ENCODE results near the gene EEA1. TPM values are rescaled to one million over a fixed set of nuclear protein-coding genes. Genes with fewer than 3 reads are reported as not detected.

Gene EEA1
- total RNA-seq, 3 donors from 2014 or later = 34.2 to 35.8 (median 34.6) TPM

DNA sequence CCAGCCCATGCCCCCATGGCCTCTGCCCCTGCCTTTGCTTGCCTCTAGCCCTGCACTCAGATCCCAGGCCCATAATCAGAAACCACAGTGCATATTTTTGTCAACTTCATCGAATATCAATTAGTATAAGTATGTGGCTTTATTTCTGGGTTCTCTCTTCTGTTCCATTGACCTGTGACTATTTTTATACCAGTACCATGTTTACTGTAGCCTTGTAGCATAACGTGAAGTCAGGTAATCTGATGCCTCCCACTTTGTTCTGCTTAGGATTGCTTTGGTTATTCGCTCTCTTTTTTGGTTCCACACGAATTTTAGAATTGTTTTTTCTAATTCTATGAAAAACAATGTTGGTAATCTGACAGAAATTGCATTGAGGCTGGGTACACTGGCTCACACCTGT is 14.9 kb downstream of the EEA1 start:
- H3K4me3 ChIP-seq = no peak overlapping the region
- no peaks in the 10 kb centered on the region for H3K9me3 ChIP-seq
- ATAC-seq (no peak), DNase-seq (no peak)
- TF ChIP-seq, protein P1, sequence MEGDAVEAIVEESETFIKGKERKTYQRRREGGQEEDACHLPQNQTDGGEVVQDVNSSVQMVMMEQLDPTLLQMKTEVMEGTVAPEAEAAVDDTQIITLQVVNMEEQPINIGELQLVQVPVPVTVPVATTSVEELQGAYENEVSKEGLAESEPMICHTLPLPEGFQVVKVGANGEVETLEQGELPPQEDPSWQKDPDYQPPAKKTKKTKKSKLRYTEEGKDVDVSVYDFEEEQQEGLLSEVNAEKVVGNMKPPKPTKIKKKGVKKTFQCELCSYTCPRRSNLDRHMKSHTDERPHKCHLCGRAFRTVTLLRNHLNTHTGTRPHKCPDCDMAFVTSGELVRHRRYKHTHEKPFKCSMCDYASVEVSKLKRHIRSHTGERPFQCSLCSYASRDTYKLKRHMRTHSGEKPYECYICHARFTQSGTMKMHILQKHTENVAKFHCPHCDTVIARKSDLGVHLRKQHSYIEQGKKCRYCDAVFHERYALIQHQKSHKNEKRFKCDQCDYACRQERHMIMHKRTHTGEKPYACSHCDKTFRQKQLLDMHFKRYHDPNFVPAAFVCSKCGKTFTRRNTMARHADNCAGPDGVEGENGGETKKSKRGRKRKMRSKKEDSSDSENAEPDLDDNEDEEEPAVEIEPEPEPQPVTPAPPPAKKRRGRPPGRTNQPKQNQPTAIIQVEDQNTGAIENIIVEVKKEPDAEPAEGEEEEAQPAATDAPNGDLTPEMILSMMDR (IDR thresholded peaks at IDR 0.05) = no peak
- intact Hi-C loops (cut with DNase I, micrococcal nuclease) = no loop called here
- H3K36me3 ChIP-seq (ENCODE audit: low read depth) = no peaks in the 10 kb centered on the region
- H3K4me1 ChIP-seq (ENCODE audit: low read depth) = no peaks in the 10 kb centered on the region

DNA sequence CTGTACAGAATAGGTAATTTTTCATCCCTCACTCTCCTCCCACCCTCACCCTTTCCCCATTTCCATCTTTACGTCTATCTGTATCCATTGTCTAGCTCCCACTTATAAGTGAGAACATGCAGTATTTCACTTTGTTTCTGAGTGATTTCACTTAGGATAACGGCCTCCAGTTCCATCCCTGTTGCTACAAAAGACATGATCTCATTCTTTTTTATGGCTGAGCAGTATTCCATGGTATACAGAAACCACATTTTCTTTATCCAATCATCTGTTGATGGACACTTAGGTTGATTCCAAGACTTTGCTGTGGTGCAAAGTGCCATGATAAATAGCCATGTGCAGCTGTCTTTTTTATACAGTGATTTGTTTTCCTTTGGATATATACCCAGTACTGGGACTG is 16.4 kb downstream of the EEA1 start:
- Histone ChIP-seq H3K4me3 (no peak overlapping the region), H3K36me3 (ENCODE audit: low read depth) (no peaks in the 10 kb centered on the region), H3K4me1 (ENCODE audit: low read depth) (no peaks in the 10 kb centered on the region), H3K9me3 (no peaks in the 10 kb centered on the region)
- TF ChIP-seq, protein P1 (IDR thresholded peaks at IDR 0.05) = no peak
- DNase-seq (no peak), ATAC-seq (peak; percentile 21)
- intact Hi-C loops (cut with DNase I, micrococcal nuclease) = no loop called here

DNA sequence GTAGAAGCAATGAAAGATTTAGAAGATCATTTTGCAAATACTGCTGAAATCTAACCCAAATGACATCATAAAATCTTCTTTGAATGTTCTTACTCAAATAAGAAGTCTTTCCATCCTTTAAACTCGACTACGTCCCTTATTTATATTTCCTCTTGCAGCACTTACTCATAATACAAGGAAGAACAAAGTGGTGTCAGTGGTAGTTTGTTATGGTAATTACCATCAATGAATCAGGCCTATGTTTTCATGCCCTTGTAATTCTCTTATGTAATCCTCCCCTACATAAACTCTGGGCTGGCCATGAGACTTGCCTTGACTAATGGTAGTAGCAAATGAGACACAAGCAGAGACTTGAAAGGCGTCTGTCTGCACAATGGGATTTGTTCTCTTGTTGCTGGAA is 17.0 kb downstream of the EEA1 start:
- no peaks in the 10 kb centered on the region for H3K4me1 ChIP-seq (ENCODE audit: low read depth)
- TF ChIP-seq, protein P1 (IDR thresholded peaks at IDR 0.05) = no peak
- no peak overlapping the region for H3K4me3 ChIP-seq
- ATAC-seq = peak; percentile 99
- H3K36me3 ChIP-seq (ENCODE audit: low read depth) = no peaks in the 10 kb centered on the region
- intact Hi-C loops (cut with DNase I, micrococcal nuclease) = no loop called here
- no peaks in the 10 kb centered on the region for H3K9me3 ChIP-seq
- DNase-seq = no peak

DNA sequence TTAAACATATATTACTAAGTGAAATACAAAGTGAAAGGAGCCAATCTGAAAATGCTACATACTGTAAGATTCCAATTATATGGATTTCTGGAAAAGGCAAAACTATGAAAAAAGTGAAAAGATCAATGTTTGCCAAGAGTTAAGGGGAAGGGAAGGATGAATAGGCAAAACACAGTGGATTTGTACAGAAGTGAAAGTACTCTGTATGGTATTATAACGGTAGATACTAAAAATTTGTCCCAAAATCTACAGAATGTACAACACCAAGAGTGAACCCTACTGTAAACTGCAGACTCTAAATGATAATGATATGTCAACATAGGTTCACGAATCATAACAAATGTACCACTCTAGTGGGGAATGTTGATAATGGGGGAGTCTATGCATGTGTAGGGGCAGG is 17.8 kb downstream of the EEA1 start:
- Histone ChIP-seq H3K4me1 (ENCODE audit: low read depth) (no peaks in the 10 kb centered on the region), H3K9me3 (no peaks in the 10 kb centered on the region), H3K36me3 (ENCODE audit: low read depth) (no peaks in the 10 kb centered on the region), H3K4me3 (no peak overlapping the region)
- intact Hi-C loops (cut with DNase I, micrococcal nuclease) = no loop called here
- no peak for ATAC-seq
- no peak for DNase-seq
- TF ChIP-seq, protein P1 (IDR thresholded peaks at IDR 0.05) = no peak

DNA sequence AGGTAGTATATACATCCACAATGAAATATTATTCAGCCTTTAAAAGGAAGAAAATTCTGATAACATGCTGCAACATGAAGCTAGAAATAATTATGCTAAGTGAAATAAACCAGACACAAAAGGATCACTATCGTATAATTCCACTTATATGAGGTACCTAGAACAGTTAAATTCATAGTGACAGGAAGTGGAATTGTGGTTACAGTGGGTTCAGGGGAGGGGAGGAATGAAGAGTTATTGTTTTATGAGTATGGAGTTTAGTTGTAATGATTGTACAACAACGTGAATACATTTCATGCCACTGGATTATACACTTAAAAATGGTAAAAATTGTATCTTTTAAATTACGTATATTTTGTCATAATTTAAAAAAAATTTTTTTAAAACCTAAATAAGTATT is 21.0 kb downstream of the EEA1 start:
- Histone ChIP-seq H3K4me3 (no peak overlapping the region), H3K36me3 (ENCODE audit: low read depth) (no peaks in the 10 kb centered on the region), H3K9me3 (no peaks in the 10 kb centered on the region), H3K4me1 (ENCODE audit: low read depth) (peaks cover 2% of the 10 kb centered on the region)
- TF ChIP-seq, protein P1 (IDR thresholded peaks at IDR 0.05) = no peak
- ATAC-seq (no peak), DNase-seq (no peak)
- intact Hi-C loops (cut with DNase I, micrococcal nuclease) = no loop called here
